Cardiac septum (tissue), 1 donor: ENCODE results near the gene IP6K1. TPM values are rescaled to one million over a fixed set of nuclear protein-coding genes. Genes with fewer than 3 reads are reported as not detected.
A peak's percentile ranks its signal among the peaks of the same experiment; 100 is the strongest.
"Not testable (repeated sequence)": the region's sequence is repeated elsewhere in the genome, so short reads cannot be mapped to it uniquely, and the experiment has no call there.

Experiments
- DNase-seq: peaks from one replicate; pipeline ENCODE4 v3.0.0-alpha.2; 2020; ENCODE audit warnings: low spot score
- intact Hi-C: fragments of 100-400 bp; cut with DNase I; formaldehyde crosslinking; loops from one replicate; pipeline ENCODE4 v1.14.0; 2022
- long read RNA-seq: library from polyadenylated mRNA; unstranded; transcript quantifications from one replicate; pipeline ENCODE4 v2.0.0, GENCODE V29; 2021
- total RNA-seq: library from RNA; stranded (reverse); fragmentation: NEBNext Ultra II Directional; extraction: Animal tissue kit (Norgen Biotek cat#: 25700); gene quantifications from one replicate; pipeline ENCODE4 v1.2.1, GENCODE V29; 2021
- donor health status: DM: no; HTN: no; CAD: no.

Gene IP6K1
- total RNA-seq, result 19.7 TPM
- long read RNA-seq, full-length matches to known transcripts, result 2 of 25 reads
- long read RNA-seq, partial matches to known transcripts, result 4 of 25 reads
- long read RNA-seq, other reads (novel, unspliced or antisense), result 19 of 25 reads

GRCh38 chr3:49786357-49787181 is at the start of gene IP6K1:
IP6K1 (minus strand) TSS chr3:49786542; CDS start chr3:49748040, 38,502 bp downstream.
- DNase-seq, result peak; percentile 100
- intact Hi-C loops, result loop anchor here (5.0 kb wide), 1 partner anchor 64 kb away; the partner anchor contains the start of gene GMPPB

- intact Hi-C loops, result no loop called here
- no peak for DNase-seq
Observed at GRCh38 chr3:49831341-49831740, 45.0 kb upstream of the IP6K1 start.

DNA sequence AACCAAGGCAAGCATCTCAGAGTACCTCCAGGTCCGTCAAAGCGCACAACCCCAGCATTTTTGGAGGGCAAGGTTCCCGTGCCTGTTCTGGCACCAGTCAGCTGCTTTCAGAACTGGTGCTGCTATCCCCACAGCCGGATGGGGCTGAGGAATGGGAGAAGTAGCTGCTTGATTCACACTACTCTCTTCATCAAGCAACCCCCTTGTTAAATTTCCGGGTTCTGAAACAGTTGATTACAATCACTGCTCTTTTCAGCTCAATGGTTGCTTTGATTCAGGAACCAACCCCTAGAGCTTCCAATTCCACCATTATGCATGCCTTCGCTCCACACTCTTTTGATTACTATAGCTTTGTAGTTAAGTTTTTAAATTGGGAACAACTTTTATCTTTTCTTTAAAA is 39.7 kb upstream of the IP6K1 start:
- DNase-seq, result no peak
- intact Hi-C loops, result no loop called here

DNA sequence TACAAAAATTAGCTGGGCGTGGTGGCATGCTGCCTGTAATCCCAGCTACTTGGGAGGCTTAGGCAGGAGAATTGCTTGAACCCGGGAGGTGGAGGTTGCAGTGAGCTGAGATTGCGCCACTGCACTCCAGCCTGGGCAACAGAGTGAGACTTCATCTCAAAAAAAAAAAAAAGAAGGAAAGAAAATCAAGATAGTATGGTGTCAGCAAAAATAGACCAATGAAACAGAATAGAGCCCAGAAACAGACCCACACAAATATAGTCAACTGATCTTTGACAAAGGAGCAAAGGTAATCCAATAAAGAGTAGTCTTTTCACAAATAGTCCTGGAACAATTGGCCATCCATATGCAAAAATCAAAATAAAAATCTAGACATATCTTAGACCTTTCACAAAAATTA is 36.8 kb upstream of the IP6K1 start:
- intact Hi-C loops, result not testable (repeated sequence)

GRCh38 chr3:49813497-49814174 is 27.3 kb upstream of the IP6K1 start, which contains the start of gene UBA7:
UBA7 (minus strand) TSS chr3:49813953; CDS start chr3:49813787, 166 bp downstream.
- no peak for DNase-seq
- intact Hi-C loops, result no loop called here

More for the DNA sequence above, 36.8 kb upstream of the IP6K1 start:
- DNase-seq, result not testable (repeated sequence)

DNA sequence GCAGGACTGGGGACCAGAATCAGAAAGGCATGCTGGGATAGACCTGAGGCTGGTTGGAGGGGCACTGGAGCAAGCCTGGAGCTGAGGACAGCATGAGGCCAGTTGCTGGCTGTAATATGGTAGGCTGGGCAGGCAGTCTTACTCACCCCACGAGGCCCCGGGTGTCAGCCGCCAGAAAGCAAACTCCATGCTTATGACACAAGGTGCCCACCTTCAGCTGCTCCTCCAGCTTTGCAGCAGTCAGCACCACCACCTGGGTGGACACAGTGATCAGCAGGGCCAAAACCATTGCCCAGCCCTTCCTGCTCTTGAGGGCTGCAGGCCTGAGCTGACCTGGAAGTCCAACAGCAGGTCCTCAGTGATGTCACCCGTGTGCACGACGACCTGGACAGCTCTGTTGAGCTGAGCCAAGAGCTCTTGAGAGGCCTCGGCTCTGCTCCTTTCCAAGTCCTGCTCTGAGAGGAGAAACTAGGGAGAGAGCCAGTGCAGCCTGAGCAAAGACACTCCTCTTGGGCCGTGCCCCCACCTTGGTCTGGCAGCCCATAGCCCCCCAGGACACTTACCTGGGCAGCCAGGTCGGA is 26.7 kb upstream of the IP6K1 start:
- intact Hi-C loops, result no loop called here
- DNase-seq, result no peak

- no peak for DNase-seq
- intact Hi-C loops, result no loop called here
Observed at GRCh38 chr3:49807431-49808114, 21.2 kb upstream of the IP6K1 start.

DNA sequence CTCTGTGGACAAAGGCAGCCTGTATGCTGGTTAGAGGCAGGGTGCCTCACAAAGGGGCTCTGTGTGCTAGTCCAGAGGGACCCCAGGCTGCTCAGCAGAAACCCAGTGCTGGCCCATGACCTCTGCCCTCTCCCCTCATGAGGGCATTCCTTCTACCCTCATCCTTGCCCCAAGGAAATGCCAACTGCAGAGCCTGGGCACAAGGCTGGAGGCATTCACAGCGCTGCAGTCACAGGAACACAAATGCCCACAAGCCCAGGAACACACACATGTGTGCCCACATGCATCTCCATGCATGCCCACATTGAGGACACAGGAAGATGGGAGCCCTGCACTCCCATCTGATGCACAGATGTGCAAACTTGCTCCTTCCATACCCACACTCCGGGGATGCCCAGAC is 20.5 kb upstream of the IP6K1 start:
- intact Hi-C loops, result no loop called here

GRCh38 chr3:49805897-49806701 is 19.8 kb upstream of the IP6K1 start:
- DNase-seq, result no peak
- intact Hi-C loops, result no loop called here

More for the DNA sequence above, 20.5 kb upstream of the IP6K1 start:
- DNase-seq, result no peak

GRCh38 chr3:49805367-49805782 is 19.0 kb upstream of the IP6K1 start:
- intact Hi-C loops, result no loop called here

GRCh38 chr3:49804141-49805041 is 18.0 kb upstream of the IP6K1 start:
- DNase-seq, result no peak
- intact Hi-C loops, result no loop called here

More at GRCh38 chr3:49805367-49805782, 19.0 kb upstream of the IP6K1 start:
- DNase-seq, result peak; percentile 90

GRCh38 chr3:49803465-49804140 is 17.3 kb upstream of the IP6K1 start:
- no peak for DNase-seq
- intact Hi-C loops, result loop anchor here (2.0 kb wide), 1 partner anchor 101 kb away; no protein-coding TSS in a partner anchor

DNA sequence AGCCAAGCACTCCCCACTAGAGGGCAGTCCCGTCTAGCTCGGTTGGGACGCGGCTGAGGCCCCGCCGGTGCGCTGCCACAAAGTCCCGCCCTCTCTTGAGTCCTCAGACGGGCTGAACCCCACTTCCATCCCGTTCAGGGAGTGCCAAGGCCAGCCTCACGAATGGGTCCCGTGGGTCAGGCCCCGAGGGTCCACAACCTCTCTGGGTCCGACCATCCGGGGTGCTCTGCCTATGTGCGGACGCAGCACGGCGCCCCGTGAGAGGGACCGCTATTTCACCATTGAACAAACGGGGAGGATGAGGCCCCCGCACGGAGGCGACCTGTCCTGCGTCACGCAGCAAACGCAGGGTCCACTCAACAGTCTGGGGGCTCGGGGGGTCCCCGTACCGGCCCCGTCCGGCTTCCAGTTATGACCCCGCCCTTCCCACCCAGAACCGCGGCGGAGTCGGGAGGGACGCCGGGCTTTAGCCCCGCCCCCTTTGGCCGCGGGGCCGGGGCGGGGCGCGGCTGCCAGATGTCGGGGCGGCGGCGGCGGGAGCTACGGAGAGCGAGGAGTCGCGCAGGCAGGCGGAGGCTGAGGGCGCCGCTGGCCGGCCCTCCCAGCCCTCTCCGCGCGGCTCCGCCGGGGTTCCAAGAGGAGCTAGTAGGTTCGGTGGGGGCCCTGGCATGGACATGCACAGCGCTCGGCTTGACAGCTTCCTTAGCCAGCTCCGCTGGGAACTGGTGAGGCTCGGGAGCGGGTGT is 16.6 kb upstream of the IP6K1 start, which contains the start of gene INKA1:
Gene INKA1, plus strand, starts transcription at position 543 of the 746 bp plus-strand sequence. Its CDS starts 132 bp downstream, at position 675.
- DNase-seq, result peak; percentile 97
- intact Hi-C loops, result loop anchor here (1.0 to 2.0 kb wide), 2 partner anchors 36 to 102 kb away; no protein-coding TSS in a partner anchor

GRCh38 chr3:49801160-49801559 is 14.8 kb upstream of the IP6K1 start:
- DNase-seq, result no peak
- intact Hi-C loops, result no loop called here

- DNase-seq, result no peak
- intact Hi-C loops, result no loop called here
Observed at GRCh38 chr3:49799761-49800160, 13.4 kb upstream of the IP6K1 start, which contains the start of gene CDHR4. CDHR4 (minus strand) TSS chr3:49799873; CDS start chr3:49799812, 61 bp downstream.

- DNase-seq, result no peak
- intact Hi-C loops, result no loop called here
Observed at GRCh38 chr3:49799105-49799504, 12.8 kb upstream of the IP6K1 start.
